Heart left ventricle (tissue), 13 donors: ENCODE measurements around the gene CHST2.

ENCODE experiments used
- CTCF ChIP-seq, 12 donors: fragments of 200-600 bp; sonication (generic) in 4 of 12; IDR thresholded peaks; one replicate each; pipeline versions ENCODE4 v1.5.0 to v1.8.0; 2018 to 2022; ENCODE audit warnings: antibody characterized with exemption in 12 of 12, mild to moderate bottlenecking in 5 of 12
- POLR2A ChIP-seq, 2 donors: fragments of 450-650 bp; IDR thresholded peaks; one replicate each; pipeline ENCODE4 v1.6.1; 2017; ENCODE audit warnings: antibody characterized with exemption in 2 of 2, mild to moderate bottlenecking in 2 of 2, moderate library complexity in 2 of 2
- donor health status: ischemic (EF 13 %, LVEDD 7.1; RV severe dilation, severe dysfunction).
- donor health status: DM: no; HTN: yes; CAD: no.
- donor health status: DM: no; HTN: no; CAD: no.
- donor health status: ischemic (EF 25% LVEDD 6.9; RV normal size, moderate dysfunction).
- donor health status: ischemic (EF 25% LVEDD 5.7; RV mildly dilated, moderate dysfunction).
- donor health status: ischemic (EF 35%, LVEDD 5.7; RV mildly dilated, moderate dysfunction).
- donor health status: nonischemic (EF 11% LVEDD 7.7; RV severe dilation, severe dysfunction).
- donor health status: DM: yes; HTN: yes; CAD: no.
- donor health status: PGD.
- donor health status: ischemic (EF 29% LVEDD 5.4; RV normal size, mild dysfunction).
- donor health status: nonischemic (EF 23%, LVEDD 6.1; RV moderate dilation, normal function).

DNA sequence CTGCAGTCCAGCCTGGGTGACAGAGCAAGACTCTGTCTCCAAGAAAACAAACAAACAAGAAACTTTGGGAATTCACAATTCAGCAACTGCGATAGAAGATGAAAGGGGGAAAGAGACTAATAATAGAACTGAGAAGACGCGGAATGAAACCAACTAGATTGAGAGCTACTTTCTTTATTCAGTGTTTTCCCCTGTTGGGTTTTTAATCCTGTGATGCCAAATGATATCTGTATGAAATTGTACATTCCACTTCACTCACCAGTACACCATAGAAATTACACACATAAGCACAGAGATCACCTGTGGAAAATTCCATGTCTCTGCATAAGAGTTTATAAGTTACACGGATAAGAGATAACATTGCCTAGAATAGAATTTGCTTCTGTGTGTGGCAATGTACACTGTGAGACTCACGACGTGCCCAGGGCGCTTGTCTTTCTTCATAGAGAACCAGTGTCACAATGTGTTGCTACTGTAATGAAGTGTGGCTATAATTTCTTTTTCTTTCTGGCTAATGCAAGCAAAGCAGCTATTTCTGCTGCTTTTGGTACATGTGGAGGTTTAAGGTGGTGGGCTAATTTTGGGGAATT, 17.7 kb upstream of the CHST2 start:
- TF ChIP-seq CTCF (IDR thresholded peaks at IDR 0.05), result no peak
- TF ChIP-seq POLR2A (IDR thresholded peaks at IDR 0.05), result no peak
